Lung microvascular endothelial cell (primary cell): ENCODE measurements around the gene ABCB10. TPM values are rescaled to one million over a fixed set of nuclear protein-coding genes. Genes with fewer than 3 reads are reported as not detected.
"Not testable (repeated sequence)": the region's sequence is repeated elsewhere in the genome, so short reads cannot be mapped to it uniquely, and the experiment has no call there.

Source experiments
- DNase-seq, 2 donors: peaks; one replicate each; pipeline versions ENCODE4 v3.0.0 to v3.0.0-alpha.2; 2010; ENCODE audit warnings: low read depth in 2 of 2
- total RNA-seq: library from RNA; depleted of rRNA; stranded (reverse); fragments of >200 nt; gene quantifications from 2 replicates; pipeline ENCODE4 v1.2.1, GENCODE V29; 2014

ABCB10 gene
- total RNA-seq, 1 donor from 2014 or later, result 24.2 TPM

GRCh38 chr1:229475859-229476258 lies 82.6 kb downstream of the ABCB10 start:
- DNase-seq, result not testable (repeated sequence)

GRCh38 chr1:229474509-229474908 lies 84.0 kb downstream of the ABCB10 start:
- no peak for DNase-seq

- DNase-seq, result no peak
Observed at GRCh38 chr1:229471175-229471574, 87.3 kb downstream of the ABCB10 start.

- no peak for DNase-seq
Observed at GRCh38 chr1:229470406-229471043, 88.0 kb downstream of the ABCB10 start.

- no peak for DNase-seq
Observed at GRCh38 chr1:229466887-229467286, 91.6 kb downstream of the ABCB10 start.

Other genes with a start within 250 kb of the ABCB10 start
- gene CCSAP, start 215.7 kb downstream of the ABCB10 start, total RNA-seq, result 3.4 and 3.7 TPM in 2 replicates
- not detected in 2 replicates for gene ACTA1, start 124.6 kb downstream of the ABCB10 start, total RNA-seq
- 25.7 and 27.8 TPM in 2 replicates for gene NUP133, start 50.4 kb downstream of the ABCB10 start, total RNA-seq
- 18.5 and 28.4 TPM in 2 replicates for gene TAF5L, start 67.4 kb upstream of the ABCB10 start, total RNA-seq
- gene URB2, start 67.5 kb upstream of the ABCB10 start, total RNA-seq, result 6.1 and 10.7 TPM in 2 replicates